RPMI7951 (cell line): Measurements from ENCODE around the gene MRPL9. TPM values are rescaled to one million over a fixed set of nuclear protein-coding genes. Genes with fewer than 3 reads are reported as not detected.
"Not testable (repeated sequence)": the region's sequence is repeated elsewhere in the genome, so short reads cannot be mapped to it uniquely, and the experiment has no call there.

Source experiments
- DNase-seq: peaks from one replicate; pipeline ENCODE4 v3.0.0-alpha.2; 2012; ENCODE audit warnings: low read depth
- total RNA-seq: library from RNA; depleted of rRNA; stranded (reverse); fragments of >200 nt; shearing (Covaris generic); gene quantifications from 2 replicates; pipeline ENCODE4 v1.2.3, GENCODE V29; 2014

Gene MRPL9
- total RNA-seq, 1 experiment from 2014 or later = 101 TPM

DNA sequence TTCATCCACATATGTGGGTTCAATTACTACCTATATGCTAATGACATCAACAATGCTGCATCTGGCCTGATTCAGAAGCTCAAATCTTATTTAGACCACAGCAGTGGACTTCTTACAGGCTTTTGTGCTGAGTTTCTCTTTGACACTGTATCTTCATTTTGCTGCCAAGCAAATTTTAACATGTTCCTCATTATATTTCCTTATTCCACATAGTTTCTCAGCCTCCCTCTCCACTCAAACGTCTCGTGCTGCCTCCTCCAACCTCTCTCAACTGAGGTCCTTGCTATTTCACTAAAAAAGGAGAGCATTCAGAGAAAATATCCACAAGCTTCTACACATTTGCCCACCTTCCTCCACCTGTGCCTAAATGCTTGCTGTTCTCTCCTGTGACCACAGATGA lies 20.5 kb upstream of the MRPL9 start:
- no peak for DNase-seq

DNA sequence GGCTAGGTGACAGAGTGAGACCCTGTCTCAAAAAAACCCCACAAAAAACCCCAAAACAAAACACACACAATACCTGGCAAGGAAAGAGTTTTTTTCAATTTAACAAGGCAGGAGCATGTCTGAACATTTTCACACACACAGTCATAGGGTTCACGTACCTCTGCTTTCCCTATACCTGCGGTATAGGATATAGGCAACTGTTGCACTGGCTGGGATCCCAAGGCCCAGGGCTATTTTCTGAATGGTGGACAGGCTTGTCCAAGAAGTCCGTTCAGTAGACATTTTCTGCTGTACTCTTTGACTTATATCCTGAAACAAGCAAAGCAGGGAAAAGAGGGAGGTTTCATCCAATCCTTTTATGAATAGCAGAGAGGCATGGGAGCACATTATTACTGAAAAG lies 19.4 kb upstream of the MRPL9 start:
- no peak for DNase-seq

DNA sequence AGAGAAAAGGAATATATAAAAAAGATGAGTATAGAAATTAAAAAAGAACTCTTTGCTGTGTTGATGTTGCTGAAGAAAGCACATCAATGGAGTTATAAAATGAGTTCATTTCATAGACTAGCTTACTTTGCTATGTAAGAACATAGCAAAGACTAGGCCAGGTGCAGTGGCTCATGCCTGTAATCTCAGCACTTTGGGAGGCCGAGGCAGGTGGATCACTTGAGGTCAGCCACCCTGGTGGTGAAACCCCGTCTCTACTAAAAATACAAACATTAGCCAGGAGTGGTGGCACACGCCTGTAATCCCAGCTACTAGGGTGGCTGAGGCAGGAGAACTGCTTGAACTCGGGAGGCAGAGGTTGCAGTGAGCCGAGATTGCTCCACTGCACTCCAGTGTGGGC lies 18.7 kb upstream of the MRPL9 start:
- DNase-seq = not testable (repeated sequence)

DNA sequence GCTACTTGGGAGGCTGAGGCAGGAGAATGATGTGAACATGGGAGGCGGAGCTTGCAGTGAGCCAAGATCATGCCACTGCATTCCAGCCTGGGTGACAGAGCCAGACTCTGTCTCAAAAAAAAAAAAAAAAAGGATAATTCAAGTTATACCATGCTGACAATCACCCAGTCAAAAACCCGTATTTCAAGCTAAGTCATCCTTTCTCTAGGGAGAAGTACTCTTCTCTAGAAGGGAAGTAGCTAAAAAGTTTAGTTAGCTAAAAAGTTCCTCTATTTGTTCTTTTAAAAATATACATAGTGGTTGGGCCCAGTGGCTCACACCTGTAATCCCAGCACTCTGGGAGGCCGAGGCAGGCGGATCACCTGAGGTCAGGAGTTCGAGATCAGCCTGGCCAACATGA lies 17.4 kb upstream of the MRPL9 start:
- DNase-seq = not testable (repeated sequence)

DNA sequence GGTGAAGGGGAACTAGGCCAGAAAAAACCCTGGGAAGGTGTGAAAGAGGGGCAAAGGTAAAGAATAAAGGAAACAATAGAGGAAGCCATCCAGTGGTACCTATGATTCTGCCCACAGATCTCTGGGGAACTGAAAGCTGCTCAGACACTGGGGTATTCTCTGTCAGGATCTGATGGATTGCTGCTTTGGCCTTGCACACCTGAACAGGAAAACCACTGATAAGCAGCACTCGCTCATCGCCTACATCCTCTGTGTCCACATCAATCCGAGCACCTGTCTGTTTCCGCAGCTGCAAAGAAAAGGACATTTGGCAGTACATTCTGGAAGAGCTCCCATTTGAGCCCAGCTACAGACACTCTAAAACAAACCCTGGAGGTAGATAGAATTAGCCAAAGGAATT lies 16.6 kb upstream of the MRPL9 start:
- DNase-seq = no peak

DNA sequence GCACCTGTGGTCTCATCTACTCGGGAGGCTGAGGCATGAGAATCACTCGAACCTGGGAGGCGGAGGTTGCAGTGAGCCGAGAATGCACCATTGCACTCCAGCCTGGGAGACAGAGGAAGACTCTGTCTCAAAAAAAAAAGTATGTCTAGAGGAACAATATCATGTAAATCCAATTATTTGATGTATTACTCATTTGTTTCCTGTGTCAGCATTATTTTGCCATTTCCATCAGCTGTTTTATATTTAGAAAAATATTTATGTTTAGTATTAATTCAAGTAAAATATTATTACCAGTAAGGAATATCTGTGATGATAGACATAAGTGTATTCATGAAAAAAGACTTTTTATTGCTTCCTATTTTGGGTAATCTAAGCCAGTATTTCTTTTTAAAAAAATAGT lies 14.0 kb upstream of the MRPL9 start:
- DNase-seq = no peak

DNA sequence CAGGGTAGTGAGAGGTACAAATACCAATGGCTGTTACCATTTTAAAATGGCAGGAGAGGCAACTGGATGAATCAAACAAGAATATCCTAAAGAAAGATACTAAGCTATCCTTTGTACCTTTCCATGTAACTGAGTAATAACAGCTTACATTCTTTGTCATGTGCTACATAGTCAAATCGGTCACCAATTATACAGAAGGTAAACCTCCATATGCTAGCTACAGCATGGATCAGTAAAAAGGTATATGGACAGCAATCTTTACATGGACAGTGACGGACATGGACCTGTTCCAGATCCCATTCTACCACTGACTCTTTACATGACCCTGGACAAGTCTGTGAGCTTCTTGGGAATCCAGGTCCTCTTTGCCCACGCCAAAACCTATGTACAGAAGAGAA lies 13.4 kb upstream of the MRPL9 start:
- DNase-seq = no peak

DNA sequence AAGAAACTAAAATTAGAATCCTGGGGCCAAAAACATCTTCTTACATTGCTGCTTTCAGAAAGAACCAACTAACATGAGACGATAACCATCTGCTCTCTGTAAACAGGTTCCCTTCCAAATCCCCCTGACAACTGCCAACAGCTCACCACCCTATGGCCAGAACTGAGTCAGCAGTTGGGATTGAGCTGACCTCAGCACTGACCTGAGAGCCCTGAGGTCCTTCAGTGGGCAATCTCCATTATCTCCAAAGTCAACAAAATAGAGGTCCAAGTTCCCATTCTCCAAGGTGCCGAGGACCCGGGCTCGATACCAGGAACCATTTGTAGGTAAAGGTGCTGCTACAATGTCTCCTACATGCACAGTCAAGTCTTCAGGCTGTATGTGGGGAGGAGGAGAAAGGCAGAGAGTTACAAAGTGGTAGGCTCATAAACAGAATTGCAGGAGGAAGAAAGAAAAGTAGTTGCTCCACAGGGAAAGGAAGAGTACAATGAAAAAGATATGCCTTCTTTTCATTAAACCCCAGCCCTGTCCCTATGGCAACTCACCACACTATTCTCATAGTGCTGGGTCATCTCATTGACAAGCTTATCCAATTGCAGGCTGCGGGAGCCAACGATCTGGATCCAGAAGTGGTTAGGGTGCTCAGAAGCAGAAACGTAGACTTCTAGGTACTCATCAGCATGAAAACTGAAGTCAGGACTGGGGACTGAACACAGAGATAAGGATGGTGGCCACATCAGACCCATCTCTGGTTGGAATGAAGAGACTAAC lies 12.8 kb upstream of the MRPL9 start:
- no peak for DNase-seq

DNA sequence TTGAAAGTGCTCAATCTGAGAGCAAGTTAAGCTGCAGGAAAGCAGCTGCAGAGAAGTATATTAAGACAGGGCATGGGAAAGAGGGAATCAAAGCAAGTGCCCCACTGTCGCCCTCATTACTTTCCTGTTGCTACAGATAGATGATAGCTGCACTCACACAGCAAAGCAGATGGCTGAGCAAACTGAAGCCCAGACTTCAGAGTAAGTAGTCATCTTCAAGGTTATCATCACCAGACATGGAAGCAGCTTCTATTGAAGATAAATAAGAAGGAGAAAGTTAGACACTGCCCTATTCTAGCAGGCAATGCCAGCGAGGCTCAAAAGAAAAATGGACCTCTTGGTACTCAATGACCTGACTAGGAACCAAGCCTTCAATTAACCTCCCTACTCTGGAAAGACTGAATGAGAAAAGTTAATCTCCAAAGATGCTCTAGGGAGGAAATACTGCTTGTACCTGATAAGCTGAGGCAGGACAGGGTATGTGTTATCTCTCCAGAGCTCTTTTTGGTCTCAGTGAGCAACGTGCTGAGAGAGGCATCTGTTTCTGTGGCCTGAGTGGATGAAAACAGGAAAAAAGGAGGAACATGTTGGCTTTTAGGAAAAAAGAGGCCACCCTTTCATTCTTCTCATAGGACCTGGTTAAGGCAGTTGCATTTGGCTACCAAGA lies 11.1 kb upstream of the MRPL9 start:
- DNase-seq = no peak

DNA sequence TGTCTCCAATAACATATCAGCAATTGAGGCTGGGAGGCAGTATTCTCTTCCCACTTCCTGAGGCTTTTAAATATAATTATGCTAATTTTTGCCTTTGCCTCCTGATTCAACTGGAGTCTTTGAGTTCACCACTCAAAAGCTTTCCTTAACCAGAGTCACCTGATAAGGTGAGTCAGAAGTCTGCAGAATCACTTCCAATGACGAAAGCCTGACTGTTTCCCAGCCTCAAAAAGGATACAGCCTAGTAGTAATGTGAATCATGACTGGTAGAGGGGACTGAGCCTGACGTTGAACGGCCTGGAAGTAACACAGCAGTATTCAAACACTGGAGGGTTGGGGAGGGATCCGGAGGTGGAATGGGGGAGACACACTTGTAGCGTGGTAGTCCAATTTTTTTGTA lies 10.4 kb upstream of the MRPL9 start:
- DNase-seq = peak; percentile 17

DNA sequence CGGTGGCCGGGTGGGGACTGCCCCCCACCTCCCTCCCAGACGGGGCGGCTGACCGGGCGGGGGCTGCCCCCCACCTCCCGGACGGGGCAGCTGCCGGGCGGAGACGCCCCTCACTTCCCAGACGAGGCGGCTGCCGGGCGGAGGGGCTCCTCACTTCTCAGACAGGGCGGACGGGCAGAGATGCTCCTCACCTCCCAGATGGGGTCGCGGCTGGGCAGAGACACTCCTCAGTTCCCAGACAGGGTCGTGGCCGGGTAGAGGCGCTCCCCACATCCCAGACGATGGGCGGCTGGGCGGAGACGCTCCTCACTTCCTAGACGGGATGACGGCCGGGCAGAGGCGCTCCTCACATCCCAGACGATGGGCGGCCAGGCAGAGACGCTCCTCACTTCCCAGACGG lies 6.0 kb upstream of the MRPL9 start:
- DNase-seq = not testable (repeated sequence)

DNA sequence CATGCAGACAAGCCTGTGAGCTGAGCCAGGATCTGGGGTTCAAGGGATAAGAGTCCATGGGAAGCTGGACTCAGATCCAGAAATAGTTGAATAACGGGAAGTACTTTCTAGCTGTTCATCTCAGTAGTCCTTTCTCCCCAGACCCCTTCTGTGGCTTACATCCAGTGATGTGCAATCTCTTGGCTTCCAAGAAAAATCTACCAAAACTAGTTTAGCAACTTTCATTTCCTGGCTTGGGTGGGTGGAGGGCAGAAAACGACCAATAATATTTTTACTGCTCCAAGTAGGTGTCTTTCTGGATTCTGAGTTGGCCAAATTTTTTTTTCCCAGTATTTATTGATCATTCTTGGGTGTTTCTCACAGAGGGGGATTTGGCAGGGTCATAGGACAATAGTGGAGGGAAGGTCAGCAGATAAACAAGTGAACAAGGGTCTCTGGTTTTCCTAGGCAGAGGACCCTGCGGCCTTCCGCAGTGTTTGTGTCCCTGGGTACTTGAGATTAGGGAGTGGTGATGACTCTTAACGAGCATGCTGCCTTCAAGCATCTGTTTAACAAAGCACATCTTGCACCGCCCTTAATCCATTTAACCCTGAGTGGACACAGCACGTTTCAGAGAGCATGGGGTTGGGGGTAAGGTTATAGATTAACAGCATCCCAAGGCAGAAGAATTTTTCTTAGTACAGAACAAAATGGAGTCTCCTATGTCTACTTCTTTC lies 5.2 kb upstream of the MRPL9 start:
- DNase-seq = not testable (repeated sequence)

DNA sequence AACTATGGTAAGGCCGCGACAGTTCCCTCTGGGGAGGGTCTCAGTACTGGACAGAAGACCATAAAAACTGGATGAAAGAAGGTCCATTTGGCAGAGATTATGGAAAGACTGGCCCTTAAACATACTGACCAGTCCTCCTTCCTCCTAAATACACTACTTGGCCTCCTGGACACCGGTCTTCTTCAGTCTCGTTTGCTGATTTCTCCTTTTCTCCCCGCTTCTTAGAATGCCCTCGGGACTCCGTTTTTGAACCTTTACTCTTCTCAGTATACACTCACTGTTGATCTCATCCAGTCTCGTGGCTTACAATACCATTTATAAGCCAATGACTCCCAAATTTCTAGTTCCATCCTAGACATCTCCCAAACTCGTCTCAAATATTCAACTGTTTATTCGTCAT lies 694 bp upstream of the MRPL9 start:
- peak; percentile 7 for DNase-seq

DNA sequence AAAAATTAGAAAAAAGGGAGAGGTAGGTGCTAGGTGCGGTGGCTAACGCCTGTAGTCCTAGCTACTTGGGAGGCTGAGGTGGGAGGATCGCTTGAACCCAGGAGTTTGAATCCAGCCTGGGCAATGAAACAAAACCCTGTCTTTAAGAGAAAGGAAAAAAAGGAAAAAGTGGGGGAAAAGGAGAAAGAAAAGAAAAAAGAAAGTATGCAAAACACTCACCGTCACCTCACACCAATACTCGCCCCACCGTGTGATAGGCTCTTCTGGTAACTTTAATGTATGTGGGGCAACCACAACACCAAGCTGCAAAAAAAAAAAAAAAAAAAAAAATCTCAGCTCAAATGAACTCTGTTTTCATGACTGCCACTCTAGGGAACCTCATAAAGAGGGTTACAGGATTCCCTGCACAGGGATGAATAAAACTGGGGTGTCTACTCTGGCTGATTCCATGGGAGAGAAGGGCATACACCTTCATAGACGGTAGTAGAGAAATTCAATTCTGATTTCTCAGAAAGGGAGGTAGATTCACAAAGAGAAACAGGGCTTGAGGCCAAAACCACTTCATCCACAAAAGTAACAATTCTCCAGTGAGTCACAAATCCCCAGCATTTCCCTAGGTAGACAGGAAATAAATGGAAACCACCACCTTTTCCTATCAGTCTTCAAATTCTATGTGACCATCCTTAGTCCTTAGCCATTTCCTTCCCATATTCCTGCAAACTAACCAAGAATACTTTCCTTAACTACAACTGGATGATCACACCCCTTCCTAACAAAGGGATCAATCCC lies 2.5 kb downstream of the MRPL9 start:
- DNase-seq = peak; percentile 7

DNA sequence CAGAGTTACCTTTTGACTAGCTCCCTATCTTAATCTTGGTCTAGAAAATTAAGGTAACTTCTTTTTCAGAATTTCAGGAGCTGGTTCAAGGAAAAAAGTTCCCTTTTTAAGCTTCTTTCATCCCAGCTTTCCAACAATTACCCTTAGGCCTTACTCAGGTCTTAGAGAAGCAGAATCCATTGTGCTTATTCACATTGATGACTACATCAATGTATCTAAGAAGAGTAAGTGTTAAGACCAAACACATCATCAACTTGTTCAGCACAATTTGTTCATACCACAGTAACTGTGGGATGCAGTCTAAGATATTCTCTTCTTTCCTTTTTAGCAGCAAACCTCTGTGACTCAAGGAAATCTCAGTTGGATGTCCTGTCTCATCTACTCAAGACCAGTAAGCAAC lies 4.1 kb downstream of the MRPL9 start:
- no peak for DNase-seq

DNA sequence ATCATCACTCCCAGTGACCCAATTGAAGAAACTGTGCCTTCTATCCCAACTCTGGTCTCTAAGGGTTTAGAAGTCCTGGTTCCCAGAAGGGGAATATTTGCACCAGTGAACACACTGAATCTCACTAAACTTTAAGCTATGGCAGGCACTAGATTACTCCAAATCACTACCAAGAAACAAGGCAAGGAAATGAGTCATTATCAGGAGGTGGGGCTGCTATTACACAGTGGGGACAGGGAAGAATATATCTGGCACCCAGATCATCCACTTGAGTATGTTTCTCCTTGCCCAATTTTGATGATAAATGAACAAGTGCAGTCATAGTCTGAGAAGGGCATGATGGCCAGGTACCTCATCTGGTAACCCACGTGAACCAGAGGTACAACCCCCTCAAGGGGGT lies 7.0 kb downstream of the MRPL9 start:
- peak; percentile 22 for DNase-seq

DNA sequence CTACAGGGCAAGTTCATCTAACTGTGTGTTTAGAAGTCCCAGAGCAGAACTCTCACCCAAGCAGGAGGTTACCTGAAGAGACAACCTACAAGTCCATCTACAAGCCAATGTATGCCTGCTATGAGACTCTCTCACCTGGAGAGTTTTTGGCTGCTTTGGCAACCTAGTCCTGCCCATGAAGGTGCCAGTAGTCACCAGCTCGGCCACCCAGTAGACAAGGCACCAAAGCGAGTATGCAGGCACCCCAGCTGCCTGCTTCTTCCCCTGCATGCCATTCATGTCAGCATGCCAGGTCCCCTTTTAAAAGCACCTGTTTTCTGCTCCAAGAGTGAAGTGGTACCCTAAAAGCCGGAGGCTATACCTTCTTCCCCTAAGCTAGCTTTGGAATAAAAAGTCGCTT lies 21.8 kb downstream of the MRPL9 start:
- DNase-seq = no peak

DNA sequence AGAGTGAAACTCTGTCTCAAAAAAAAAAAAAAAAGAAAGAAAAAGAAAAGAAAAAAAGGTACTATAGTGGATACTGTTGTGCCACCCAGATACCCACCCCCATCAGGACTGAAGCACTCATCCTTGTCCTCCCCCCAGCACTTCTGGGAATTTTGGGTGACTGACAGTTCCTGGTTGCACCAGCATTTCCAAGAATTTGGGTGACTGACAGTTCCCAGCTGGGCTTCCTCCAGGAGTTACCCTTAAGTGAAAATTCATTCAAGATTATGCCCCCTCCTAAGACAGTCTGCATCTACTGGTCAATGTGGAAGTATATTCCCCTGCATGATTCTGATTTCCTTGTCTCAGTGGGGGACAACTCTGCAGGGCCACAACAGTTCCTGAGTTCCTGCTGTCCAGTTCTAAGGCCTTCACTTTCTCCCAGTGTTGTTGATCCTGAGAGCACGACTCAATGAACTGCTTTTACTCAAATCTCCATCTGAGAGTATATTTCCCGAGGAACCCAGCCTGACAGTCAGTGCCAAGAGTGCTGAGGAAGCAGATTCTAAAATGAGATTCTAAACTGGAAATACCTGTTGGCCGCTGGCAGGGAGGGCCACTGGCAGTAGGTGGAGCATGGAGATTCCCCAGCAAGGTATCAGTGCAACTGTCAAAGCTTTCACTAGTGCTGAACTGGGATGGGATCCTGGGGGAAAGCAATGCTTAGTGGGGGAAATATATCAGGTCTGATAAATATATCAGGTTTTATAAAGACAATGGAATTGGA lies 23.5 kb downstream of the MRPL9 start:
- no peak for DNase-seq

DNA sequence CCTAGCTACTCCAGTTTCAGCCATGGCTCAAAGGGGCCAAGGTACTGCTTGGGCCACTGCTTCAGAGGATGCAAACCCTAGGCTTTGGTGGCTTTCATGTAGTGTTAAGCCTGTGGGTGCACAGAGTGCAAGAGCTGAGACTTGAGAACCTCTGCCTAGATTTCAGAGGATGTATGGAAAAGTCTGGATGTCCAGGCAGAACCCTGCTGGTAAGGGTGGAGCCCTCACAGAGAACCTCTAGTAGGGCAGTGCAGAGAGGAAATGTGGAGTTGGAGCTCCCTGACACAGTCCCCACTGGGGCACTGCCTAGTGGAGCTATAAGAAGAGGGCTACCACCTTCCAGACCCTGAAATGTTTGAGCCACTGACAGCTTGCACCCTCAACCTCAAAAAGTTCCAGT lies 25.8 kb downstream of the MRPL9 start:
- DNase-seq = no peak

DNA sequence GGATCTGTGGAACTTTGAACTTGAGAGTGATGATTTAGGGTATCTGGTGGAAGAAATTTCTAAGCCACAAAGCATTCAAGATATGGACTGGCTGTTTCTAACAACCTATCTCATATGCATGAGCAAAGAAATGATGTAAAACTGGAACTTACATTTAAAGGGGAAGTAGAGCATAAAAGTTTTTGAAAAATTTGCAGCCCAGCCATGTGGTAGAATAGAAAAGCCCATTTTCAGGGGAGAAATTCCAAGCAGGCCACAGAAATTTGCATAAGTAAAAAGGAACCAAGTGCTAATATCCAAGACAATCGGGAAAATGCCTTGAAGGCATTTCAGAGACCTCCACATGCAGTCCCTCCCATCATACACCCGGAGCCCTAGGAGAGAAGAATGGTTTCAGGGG lies 26.3 kb downstream of the MRPL9 start:
- no peak for DNase-seq

DNA sequence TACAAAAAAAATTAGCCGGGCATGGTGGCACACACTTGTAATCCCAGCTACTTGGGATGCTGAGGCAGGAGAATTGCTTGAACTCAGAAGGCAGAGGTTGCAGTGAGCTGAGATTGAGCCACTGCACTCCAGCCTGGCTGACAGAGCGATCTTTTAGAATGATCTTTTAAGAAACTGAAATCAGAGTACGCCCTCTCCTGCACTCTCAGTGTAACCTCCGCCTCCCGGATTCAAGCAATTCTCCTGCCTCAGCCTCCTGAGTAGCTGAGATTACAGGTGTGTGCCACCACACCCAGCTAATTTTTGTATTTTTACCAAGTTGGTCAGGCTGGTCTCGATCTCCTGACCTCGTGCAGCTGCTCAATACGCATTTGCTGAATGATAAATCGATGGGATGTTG lies 29.3 kb downstream of the MRPL9 start:
- DNase-seq = not testable (repeated sequence)
